ENCODE data around the gene ZNF367. TPM values are rescaled to one million over a fixed set of nuclear protein-coding genes. Genes with fewer than 3 reads are reported as not detected.

The ZNF367 gene
- total RNA-seq = 1.7 and 2.2 TPM in 2 replicates
- 4.2 TPM for total RNA-seq (2013)
- 1.3 and 4.9 TPM in 2 replicates for polyA plus RNA-seq
- polyA minus RNA-seq = 4.2 and 6.2 TPM in 2 replicates

GRCh38 chr9:96418083-96418919 is at the start of gene ZNF367:
TSS of gene ZNF367 (minus strand) at chr9:96418370. CDS start at chr9:96418032, 338 bp downstream.
- no peaks in the 10 kb centered on the region for H3K9me3 Mint-ChIP-seq (ENCODE audit: insufficient read depth)
- ChIA-PET POLR2A (interaction anchor here (0.9 kb wide), 2 partner anchors 31 to 90 kb away, joined by 3 read pairs; no protein-coding TSS in a partner anchor), CTCF (no interaction called here)
- no peaks in the 10 kb centered on the region for H3K27me3 Mint-ChIP-seq
- ATAC-seq (ENCODE audit: low read depth) (peak; percentile 73), DNase-seq (peak; percentile 95)
- H3K4me1 Mint-ChIP-seq = peaks cover 38% of the 10 kb centered on the region
- Histone ChIP-seq H3K9me3 (ENCODE audit: control extremely low read depth in 1 of 3, control insufficient read depth in 2 of 3, insufficient read depth in 1 of 3, low read length in 2 of 3) (no peaks in the 10 kb centered on the region), H3K36me3 (replicated peaks in 1 of 2; ENCODE audit: control extremely low read depth in 1 of 2, control insufficient read depth in 1 of 2, extremely low read depth in 1 of 2, insufficient read depth in 2 of 2, low read length in 1 of 2) (no peaks in the 10 kb centered on the region), H3K4me3 (ENCODE audit: control extremely low read depth in 1 of 5, extremely low read depth in 1 of 5, insufficient read depth in 1 of 5, low read depth in 2 of 5, low read length in 4 of 5) (peak within 1 kb of the TSS; percentile 53 to 100 (median 92)), H3K4me2 (replicated peaks; ENCODE audit: low read depth, low read length, poor library complexity, severe bottlenecking) (peak within 1 kb of the TSS; percentile 100), H3K79me2 (ENCODE audit: control insufficient read depth, insufficient read depth, low read length) (peaks cover 13% of the 10 kb centered on the region), H3K4me1 (ENCODE audit: control insufficient read depth in 2 of 2, insufficient read depth in 2 of 2, low read length in 2 of 2) (peaks cover 35 to 46% of the 10 kb centered on the region in 2 donors), H3K9ac (ENCODE audit: low read length) (peak within 1 kb of the TSS; percentile 91), H4K20me1 (ENCODE audit: control insufficient read depth, insufficient read depth, low read length, poor library complexity, severe bottlenecking) (no peaks in the 10 kb centered on the region), H3K27me3 (replicated peaks in 1 of 4; ENCODE audit: control extremely low read depth in 1 of 4, control insufficient read depth in 3 of 4, insufficient read depth in 4 of 4, low read length in 3 of 4) (no peaks in the 10 kb centered on the region), H3K27ac (ENCODE audit: low read length in 2 of 2) (peak within 1 kb of the TSS; percentile 91 to 95), H2AFZ (ENCODE audit: insufficient read depth, low read depth, low read length, poor library complexity, severe bottlenecking) (peak within 1 kb of the TSS; percentile 97)
- under 1% methylated on average over 94 of the region's 100 CpGs for WGBS (ENCODE audit: insufficient coverage)
- H3K4me3 Mint-ChIP-seq = peak within 1 kb of the TSS; percentile 97
- TF ChIP-seq CTCF (IDR thresholded peaks at IDR 0.05) (no peak), EZH2 (IDR thresholded peaks at IDR 0.05; ENCODE audit: borderline replicate concordance, insufficient read depth, low read depth, low read length, poor library complexity, severe bottlenecking) (no peak)
- peak within 1 kb of the TSS; percentile 97 for H3K27ac Mint-ChIP-seq
- intact Hi-C loops (cut with micrococcal nuclease) = loop anchor here (1.0 to 10.0 kb wide), 11 partner anchors 32 to 1686 kb away; partner anchors contain the start of genes ANP32B, ERCC6L2, FANCC and HABP4

GRCh38 chr9:96467784-96468183 is 49.6 kb upstream of the ZNF367 start:
- no peak overlapping the region for H3K4me3 Mint-ChIP-seq
- no peaks in the 10 kb centered on the region for H3K9me3 Mint-ChIP-seq (ENCODE audit: insufficient read depth)
- Histone ChIP-seq H3K79me2 (ENCODE audit: control insufficient read depth, insufficient read depth, low read length) (no peaks in the 10 kb centered on the region), H3K36me3 (replicated peaks in 1 of 2; ENCODE audit: control extremely low read depth in 1 of 2, control insufficient read depth in 1 of 2, extremely low read depth in 1 of 2, insufficient read depth in 2 of 2, low read length in 1 of 2) (peaks cover 0 to 3% of the 10 kb centered on the region in 2 experiments), H2AFZ (ENCODE audit: insufficient read depth, low read depth, low read length, poor library complexity, severe bottlenecking) (no peak overlapping the region), H3K27ac (ENCODE audit: low read length in 2 of 2) (no peak overlapping the region), H3K4me3 (ENCODE audit: control extremely low read depth in 1 of 5, extremely low read depth in 1 of 5, insufficient read depth in 1 of 5, low read depth in 2 of 5, low read length in 4 of 5) (no peak overlapping the region), H3K27me3 (replicated peaks in 1 of 4; ENCODE audit: control extremely low read depth in 1 of 4, control insufficient read depth in 3 of 4, insufficient read depth in 4 of 4, low read length in 3 of 4) (no peaks in the 10 kb centered on the region), H3K9ac (ENCODE audit: low read length) (no peak overlapping the region), H3K4me1 (ENCODE audit: control insufficient read depth in 2 of 2, insufficient read depth in 2 of 2, low read length in 2 of 2) (no peaks in the 10 kb centered on the region), H3K9me3 (ENCODE audit: control extremely low read depth in 1 of 3, control insufficient read depth in 2 of 3, insufficient read depth in 1 of 3, low read length in 2 of 3) (no peaks in the 10 kb centered on the region), H4K20me1 (ENCODE audit: control insufficient read depth, insufficient read depth, low read length, poor library complexity, severe bottlenecking) (no peaks in the 10 kb centered on the region), H3K4me2 (replicated peaks; ENCODE audit: low read depth, low read length, poor library complexity, severe bottlenecking) (no peak overlapping the region)
- H3K27ac Mint-ChIP-seq = no peak overlapping the region
- ChIA-PET CTCF (no interaction called here), POLR2A (interaction anchor here (0.7 to 0.9 kb wide), 2 partner anchors 17 to 21 kb away, joined by 3 to 5 read pairs; no protein-coding TSS in a partner anchor)
- no peaks in the 10 kb centered on the region for H3K27me3 Mint-ChIP-seq
- ATAC-seq (ENCODE audit: low read depth) (no peak), DNase-seq (no peak)
- H3K4me1 Mint-ChIP-seq = no peaks in the 10 kb centered on the region
- 100% methylated on average over 1 of the region's 5 CpGs for WGBS (ENCODE audit: insufficient coverage)
- intact Hi-C loops (cut with micrococcal nuclease) = no loop called here
- TF ChIP-seq CTCF (IDR thresholded peaks at IDR 0.05) = no peak
- no peak for TF ChIP-seq EZH2 (IDR thresholded peaks at IDR 0.05; ENCODE audit: borderline replicate concordance, insufficient read depth, low read depth, low read length, poor library complexity, severe bottlenecking)

Measured in B cell (primary cell).